C4-2B (cell line): ENCODE results near the gene MLX.

ENCODE experiments used
- ZFX ChIP-seq: fragments of 450-650 bp; IDR thresholded peaks from 2 replicates; pipeline ENCODE4 v1.6.1; 2017
- TF ChIP-seq, protein P1 (sequence below): fragments of 450-650 bp; conservative IDR thresholded peaks from 2 replicates; pipeline ENCODE4 v1.5.1; 2017; ENCODE audit warnings: mild to moderate bottlenecking

DNA sequence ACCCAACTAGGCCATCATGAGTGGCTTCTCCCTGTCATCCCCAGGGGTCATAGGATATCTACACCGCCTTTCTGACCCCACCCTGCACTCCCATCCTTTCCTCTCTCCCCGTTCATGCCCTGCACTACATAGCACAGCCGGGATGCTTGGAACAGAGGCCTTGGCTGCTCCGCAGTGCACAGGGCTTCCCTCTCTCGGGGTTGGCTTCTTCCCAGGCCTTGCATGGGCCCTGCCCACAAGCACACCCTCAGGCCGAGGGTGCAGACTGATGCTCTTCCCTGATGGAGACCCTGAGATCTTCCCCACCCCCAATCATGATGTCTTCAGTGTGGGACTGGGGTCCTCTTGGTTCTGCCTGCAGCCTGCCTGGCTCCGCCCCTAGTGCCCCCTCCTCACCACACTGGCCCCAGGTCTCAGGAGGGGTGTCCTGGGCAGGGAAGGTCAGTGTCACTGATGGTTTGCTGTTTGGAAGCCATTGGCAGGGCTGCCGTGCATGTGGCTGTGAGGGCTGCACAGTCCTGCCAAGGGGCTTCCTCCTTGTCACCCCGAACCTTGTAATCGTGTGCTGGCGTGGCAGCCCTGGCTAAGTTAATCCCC is 45.1 kb upstream of the MLX start:
- TF ChIP-seq, protein P1, sequence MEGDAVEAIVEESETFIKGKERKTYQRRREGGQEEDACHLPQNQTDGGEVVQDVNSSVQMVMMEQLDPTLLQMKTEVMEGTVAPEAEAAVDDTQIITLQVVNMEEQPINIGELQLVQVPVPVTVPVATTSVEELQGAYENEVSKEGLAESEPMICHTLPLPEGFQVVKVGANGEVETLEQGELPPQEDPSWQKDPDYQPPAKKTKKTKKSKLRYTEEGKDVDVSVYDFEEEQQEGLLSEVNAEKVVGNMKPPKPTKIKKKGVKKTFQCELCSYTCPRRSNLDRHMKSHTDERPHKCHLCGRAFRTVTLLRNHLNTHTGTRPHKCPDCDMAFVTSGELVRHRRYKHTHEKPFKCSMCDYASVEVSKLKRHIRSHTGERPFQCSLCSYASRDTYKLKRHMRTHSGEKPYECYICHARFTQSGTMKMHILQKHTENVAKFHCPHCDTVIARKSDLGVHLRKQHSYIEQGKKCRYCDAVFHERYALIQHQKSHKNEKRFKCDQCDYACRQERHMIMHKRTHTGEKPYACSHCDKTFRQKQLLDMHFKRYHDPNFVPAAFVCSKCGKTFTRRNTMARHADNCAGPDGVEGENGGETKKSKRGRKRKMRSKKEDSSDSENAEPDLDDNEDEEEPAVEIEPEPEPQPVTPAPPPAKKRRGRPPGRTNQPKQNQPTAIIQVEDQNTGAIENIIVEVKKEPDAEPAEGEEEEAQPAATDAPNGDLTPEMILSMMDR: no peak
- TF ChIP-seq ZFX: no peak
